Trophoblast cell (in vitro differentiated cells and primary cell): ENCODE data around the gene RAB31.
A peak's percentile ranks its signal among the peaks of the same experiment; 100 is the strongest.
"Not testable (repeated sequence)": the region's sequence is repeated elsewhere in the genome, so short reads cannot be mapped to it uniquely, and the experiment has no call there.

Experiments
- DNase-seq, 2 donors: peaks; one replicate each; pipeline ENCODE4 v3.0.0-alpha.2; 2016
- H2AFZ ChIP-seq: 2 replicates; pipeline ENCODE4 v1.6.1; 2013; ENCODE audit warnings: low read length, moderate library complexity, mild to moderate bottlenecking; ENCODE audit not compliant: insufficient read depth, poor library complexity
- H2AK5ac ChIP-seq: 2 replicates; pipeline ENCODE4 v1.6.1; 2013; ENCODE audit warnings: mild to moderate bottlenecking, low read length
- H2BK120ac ChIP-seq: 2 replicates; pipeline ENCODE4 v1.6.1; 2013; ENCODE audit warnings: low read length, mild to moderate bottlenecking, moderate library complexity; ENCODE audit not compliant: insufficient read depth, poor library complexity
- H2BK12ac ChIP-seq: 2 replicates; pipeline ENCODE4 v1.6.1; 2013; ENCODE audit warnings: mild to moderate bottlenecking, low read length, moderate library complexity
- H2BK5ac ChIP-seq: 2 replicates; pipeline ENCODE4 v1.6.1; 2013; ENCODE audit warnings: low read length, low read depth, moderate library complexity, mild to moderate bottlenecking; ENCODE audit not compliant: poor library complexity
- H3K14ac ChIP-seq: 2 replicates; pipeline ENCODE4 v1.6.1; 2013; ENCODE audit warnings: mild to moderate bottlenecking, low read length
- H3K18ac ChIP-seq: 2 replicates; pipeline ENCODE4 v1.6.1; 2013; ENCODE audit warnings: mild to moderate bottlenecking, low read length
- H3K23ac ChIP-seq: 2 replicates; pipeline ENCODE4 v1.6.1; 2013; ENCODE audit warnings: low read length
- H3K27ac ChIP-seq: 2 replicates; pipeline ENCODE4 v1.5.1; 2013; ENCODE audit warnings: low read depth, mild to moderate bottlenecking, inconsistent platforms, low read length, moderate library complexity
- H3K27me3 ChIP-seq: 2 replicates; pipeline ENCODE4 v1.6.1; 2013; ENCODE audit warnings: inconsistent platforms, mild to moderate bottlenecking, low read length, moderate library complexity; ENCODE audit not compliant: insufficient read depth
- H3K36me3 ChIP-seq, 2 experiments: 1 replicate in 1 of 2; 2 replicates in 1 of 2; pipeline ENCODE4 v1.6.1; 2013; ENCODE audit warnings: low read length in 2 of 2, mild to moderate bottlenecking in 2 of 2, moderate library complexity in 1 of 2; ENCODE audit not compliant: insufficient read depth in 2 of 2, control insufficient read depth in 1 of 2
- H3K4ac ChIP-seq: 2 replicates; pipeline ENCODE4 v1.6.1; 2013; ENCODE audit warnings: low read depth, mild to moderate bottlenecking, low read length, moderate library complexity
- H3K4me1 ChIP-seq, 2 experiments: 1 replicate in 1 of 2; 2 replicates in 1 of 2; pipeline ENCODE4 v1.6.1; 2013; ENCODE audit warnings: low read length in 2 of 2, mild to moderate bottlenecking in 2 of 2, moderate library complexity in 1 of 2; ENCODE audit not compliant: insufficient read depth in 2 of 2, control insufficient read depth in 1 of 2
- H3K4me2 ChIP-seq: 2 replicates; pipeline ENCODE4 v1.6.1; 2013; ENCODE audit warnings: inconsistent platforms, mild to moderate bottlenecking, low read length, moderate library complexity
- H3K4me3 ChIP-seq: 2 replicates; pipeline ENCODE4 v1.5.1; 2013; ENCODE audit warnings: mild to moderate bottlenecking, low read depth, low read length, inconsistent platforms
- H3K79me1 ChIP-seq: one replicate; pipeline ENCODE4 v1.6.1; 2013; ENCODE audit warnings: low read length
- H3K79me2 ChIP-seq: 2 replicates; pipeline ENCODE4 v1.6.1; 2013; ENCODE audit warnings: low read length, mild to moderate bottlenecking; ENCODE audit not compliant: control insufficient read depth, insufficient read depth, poor library complexity
- H3K9ac ChIP-seq: 2 replicates; pipeline ENCODE4 v1.6.1; 2013; ENCODE audit warnings: mild to moderate bottlenecking, low read length
- H3K9me3 ChIP-seq: 2 replicates; pipeline ENCODE4 v1.6.1; 2013; ENCODE audit warnings: low read depth, mild to moderate bottlenecking, control low read depth, inconsistent platforms, low read length; ENCODE audit not compliant: insufficient read depth
- H4K12ac ChIP-seq: 2 replicates; pipeline ENCODE4 v1.6.1; 2013; ENCODE audit warnings: low read depth, mild to moderate bottlenecking, low read length, moderate library complexity
- H4K8ac ChIP-seq: 2 replicates; pipeline ENCODE4 v1.6.1; 2013; ENCODE audit warnings: low read depth, mild to moderate bottlenecking, low read length, moderate library complexity
- H4K91ac ChIP-seq: one replicate; pipeline ENCODE4 v1.6.1; 2013; ENCODE audit warnings: low read depth, mild to moderate bottlenecking, low read length, moderate library complexity
- WGBS: extraction: QIAGEN DNeasy Blood & Tissue Kit; methylation state at CpG from one replicate; pipeline ENCODE4 v1.1.7; 2013; ENCODE audit warnings: missing lambda C conversion rate; ENCODE audit not compliant: insufficient read length, insufficient coverage; ENCODE audit errors: extremely low coverage; 5-methylcytosine and 5-hydroxymethylcytosine counted together

Gene RAB31

DNA sequence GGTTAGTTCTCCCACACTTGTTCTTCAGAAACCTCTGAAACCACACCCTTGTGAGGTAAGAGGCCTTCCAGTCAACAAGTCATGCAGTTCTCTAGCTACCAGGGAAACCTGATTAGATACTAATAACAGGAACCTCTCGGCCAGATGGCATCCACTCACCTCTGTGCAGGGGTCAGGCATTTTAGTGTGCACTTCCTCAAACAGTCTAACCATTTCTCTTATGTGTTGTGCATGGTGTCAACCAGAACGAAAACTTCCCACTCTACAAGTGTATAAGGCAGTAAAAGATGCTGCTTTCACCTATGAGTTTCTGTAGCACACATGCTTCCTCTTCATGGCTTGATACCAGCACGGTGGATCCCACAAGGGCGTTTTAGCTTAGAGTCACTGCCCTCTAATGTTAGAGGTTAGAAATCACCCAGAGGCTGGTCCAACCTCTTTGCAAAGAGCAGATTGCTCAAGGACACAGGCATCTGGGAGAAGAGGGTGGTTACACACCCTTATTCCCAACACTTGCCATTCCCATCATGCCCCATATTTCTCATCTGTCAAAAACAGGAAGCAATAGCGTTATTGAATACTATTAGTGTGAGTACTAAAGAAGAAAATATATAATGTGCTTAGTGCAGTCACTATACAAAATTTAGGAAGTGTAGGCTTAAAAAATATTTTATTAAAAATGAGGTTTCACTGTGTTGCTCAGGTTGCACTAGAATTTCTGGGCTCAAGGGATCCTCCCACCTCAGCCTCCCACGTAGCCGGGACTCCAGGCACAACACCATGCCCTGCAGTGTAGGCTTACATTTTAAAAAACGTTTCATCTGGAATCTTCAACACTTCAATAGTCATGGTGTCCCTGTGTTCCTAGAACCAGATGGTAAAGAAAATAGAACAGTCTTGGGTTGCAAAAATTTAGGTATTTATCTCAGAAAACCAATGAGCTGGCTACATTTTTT, 34.5 kb upstream of the RAB31 start:
- no peak overlapping the region for H3K4ac ChIP-seq
- H3K18ac ChIP-seq = no peak overlapping the region
- no peak overlapping the region for H4K12ac ChIP-seq
- no peaks in the 10 kb centered on the region for H3K36me3 ChIP-seq
- H3K23ac ChIP-seq = no peak overlapping the region
- no peak overlapping the region for H3K4me2 ChIP-seq
- no peaks in the 10 kb centered on the region for H3K79me2 ChIP-seq
- no peak overlapping the region for H3K14ac ChIP-seq
- H2AK5ac ChIP-seq = no peak overlapping the region
- no peak overlapping the region for H2AFZ ChIP-seq
- no peak overlapping the region for H3K4me3 ChIP-seq
- no peaks in the 10 kb centered on the region for H3K27me3 ChIP-seq
- no peak overlapping the region for H3K9ac ChIP-seq
- H4K8ac ChIP-seq = no peak overlapping the region
- peak; percentile 87 to 90 for DNase-seq
- H3K79me1 ChIP-seq = no peaks in the 10 kb centered on the region
- H3K27ac ChIP-seq = no peak overlapping the region
- no peak overlapping the region for H2BK12ac ChIP-seq
- no peak overlapping the region for H4K91ac ChIP-seq
- no CpG with 5 or more reads among the region's 8 CpGs for WGBS
- peaks cover 3 to 6% of the 10 kb centered on the region in 2 experiments for H3K4me1 ChIP-seq
- no peak overlapping the region for H2BK5ac ChIP-seq
- H3K9me3 ChIP-seq = peaks cover 1% of the 10 kb centered on the region
- no peak overlapping the region for H2BK120ac ChIP-seq

DNA sequence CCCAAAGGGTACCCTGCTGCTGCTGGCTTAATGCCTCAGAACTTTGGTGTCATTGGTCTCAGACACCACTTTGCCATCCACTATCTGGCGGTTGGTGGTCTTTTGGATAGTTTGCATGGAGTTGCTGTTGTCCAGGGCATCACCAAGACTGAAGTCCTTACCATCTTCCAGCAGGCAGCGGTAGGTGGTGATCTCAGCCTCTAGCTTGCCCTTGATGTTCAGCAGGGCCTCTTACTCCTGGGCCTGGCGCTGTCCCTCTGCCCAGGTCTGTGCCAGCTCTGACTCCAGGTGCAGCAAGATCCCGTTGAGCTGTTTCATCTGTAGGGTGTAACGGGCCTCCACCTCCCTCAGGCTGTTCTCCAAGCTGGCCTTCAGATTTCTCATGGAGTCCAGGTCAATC, 29.9 kb upstream of the RAB31 start:
- not testable (repeated sequence) for H2BK12ac ChIP-seq, H2BK5ac ChIP-seq, H3K4me3 ChIP-seq, H4K8ac ChIP-seq, DNase-seq, H3K9me3 ChIP-seq, H4K91ac ChIP-seq, H3K27ac ChIP-seq, H3K9ac ChIP-seq, H3K27me3 ChIP-seq, H2AK5ac ChIP-seq, H3K23ac ChIP-seq, H4K12ac ChIP-seq, H2AFZ ChIP-seq, H3K79me1 ChIP-seq, H2BK120ac ChIP-seq, H3K14ac ChIP-seq, H3K4me1 ChIP-seq, H3K4me2 ChIP-seq, H3K36me3 ChIP-seq, H3K4ac ChIP-seq, H3K79me2 ChIP-seq, H3K18ac ChIP-seq
- no CpG with 5 or more reads among the region's 5 CpGs for whole genome bisulfite sequencing

DNA sequence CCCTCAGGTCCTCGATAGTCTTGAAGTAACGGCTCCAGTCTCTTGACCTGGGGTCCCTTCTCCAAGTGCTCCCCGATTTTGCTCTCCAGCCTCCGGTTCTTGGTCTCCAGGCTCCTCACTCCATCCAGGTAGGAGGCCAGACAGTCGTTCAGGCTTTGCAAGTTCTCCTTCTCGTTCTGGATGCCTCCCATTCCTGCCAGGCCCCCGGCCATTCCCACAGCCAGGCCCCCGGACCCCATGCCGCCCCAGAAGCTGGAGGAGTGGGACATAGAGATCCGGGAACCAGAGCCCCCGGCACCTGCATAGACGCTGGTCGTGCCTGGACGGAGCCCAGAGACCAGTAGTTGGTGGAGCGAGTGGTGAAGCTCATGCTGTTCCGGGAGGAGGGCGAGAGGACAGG, 29.0 kb upstream of the RAB31 start:
- H4K8ac ChIP-seq = no peak overlapping the region
- H3K18ac ChIP-seq = no peak overlapping the region
- no peak overlapping the region for H3K27ac ChIP-seq
- no peak overlapping the region for H3K4ac ChIP-seq
- H3K4me1 ChIP-seq = peaks cover 3 to 6% of the 10 kb centered on the region in 2 experiments
- no peaks in the 10 kb centered on the region for H3K9me3 ChIP-seq
- no peak overlapping the region for H4K91ac ChIP-seq
- no peak overlapping the region for H3K23ac ChIP-seq
- no peak overlapping the region for H4K12ac ChIP-seq
- H2BK5ac ChIP-seq = no peak overlapping the region
- H3K4me3 ChIP-seq = peak overlapping the region; percentile 20
- no peaks in the 10 kb centered on the region for H3K27me3 ChIP-seq
- no peak overlapping the region for H2BK120ac ChIP-seq
- no peak for DNase-seq
- no peak overlapping the region for H2BK12ac ChIP-seq
- WGBS = no CpG with 5 or more reads among the region's 17 CpGs
- H3K79me2 ChIP-seq = no peaks in the 10 kb centered on the region
- H2AFZ ChIP-seq = no peak overlapping the region
- no peak overlapping the region for H3K14ac ChIP-seq
- H2AK5ac ChIP-seq = no peak overlapping the region
- H3K79me1 ChIP-seq = no peaks in the 10 kb centered on the region
- no peak overlapping the region for H3K9ac ChIP-seq
- H3K36me3 ChIP-seq = no peaks in the 10 kb centered on the region
- no peak overlapping the region for H3K4me2 ChIP-seq

DNA sequence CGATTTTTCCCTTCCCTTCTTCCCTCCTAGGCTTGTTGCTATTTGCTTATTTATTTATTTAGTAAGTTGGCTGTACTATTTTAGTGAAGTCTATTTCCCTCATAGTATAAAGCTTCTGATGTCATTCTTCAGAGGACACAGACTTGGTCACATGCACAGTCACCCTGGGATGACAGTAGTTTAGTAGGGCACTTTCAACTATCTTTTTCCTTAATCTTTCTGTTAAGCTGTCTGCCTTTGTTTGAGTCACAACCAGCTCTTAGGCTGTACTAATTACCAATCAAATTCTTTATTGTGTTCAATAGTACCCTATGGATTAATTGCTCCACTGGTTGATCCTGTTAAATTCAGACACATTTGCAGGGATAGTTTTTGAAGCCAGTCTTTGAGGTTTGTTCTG, 26.9 kb upstream of the RAB31 start:
- Histone ChIP-seq H3K79me1 (no peaks in the 10 kb centered on the region), H4K12ac (no peak overlapping the region), H4K8ac (no peak overlapping the region), H3K79me2 (no peaks in the 10 kb centered on the region), H2BK12ac (no peak overlapping the region), H3K9me3 (no peaks in the 10 kb centered on the region), H3K27me3 (no peaks in the 10 kb centered on the region), H3K14ac (no peak overlapping the region), H3K4me1 (peaks cover 3 to 6% of the 10 kb centered on the region in 2 experiments), H2BK120ac (no peak overlapping the region), H3K36me3 (no peaks in the 10 kb centered on the region), H3K18ac (no peak overlapping the region), H3K23ac (no peak overlapping the region), H2AK5ac (no peak overlapping the region), H2BK5ac (no peak overlapping the region), H3K9ac (no peak overlapping the region), H3K27ac (no peak overlapping the region), H2AFZ (no peak overlapping the region), H3K4me3 (no peak overlapping the region), H4K91ac (no peak overlapping the region), H3K4ac (no peak overlapping the region), H3K4me2 (no peak overlapping the region)
- no peak for DNase-seq
- WGBS = no CpG with 5 or more reads among the region's 1 CpG
